GM19468 (cell line): ENCODE results near the gene RHO.

Experiments used
- ATAC-seq: cut with Tn5 transposase; IDR thresholded peaks from one replicate; pipeline ENCODE4 v1.9.1; 2021; ENCODE audit warnings: mild to moderate bottlenecking, moderate library complexity, moderate number of reproducible peaks; ENCODE audit not compliant: unreplicated experiment; ENCODE audit errors: extremely low read depth

RHO gene

GRCh38 chr3:129557548-129557894, 29.1 kb downstream of the RHO start:
- ATAC-seq = no peak

- no peak for ATAC-seq
These were observed 29.8 kb downstream of the RHO start for GRCh38 chr3:129558081-129558771.

- no peak for ATAC-seq
These were observed 30.5 kb downstream of the RHO start for GRCh38 chr3:129558772-129559564.

- no peak for ATAC-seq
These were observed 31.2 kb downstream of the RHO start for GRCh38 chr3:129559565-129560079.

- ATAC-seq = no peak
These were observed 31.9 kb downstream of the RHO start for GRCh38 chr3:129560269-129560787.

- no peak for ATAC-seq
These were observed 32.6 kb downstream of the RHO start for GRCh38 chr3:129560911-129561594.

- no peak for ATAC-seq
These were observed 33.3 kb downstream of the RHO start for GRCh38 chr3:129561619-129562248.

- no peak for ATAC-seq
These were observed 34.4 kb downstream of the RHO start for GRCh38 chr3:129562803-129563202.

GRCh38 chr3:129563332-129563731, 34.9 kb downstream of the RHO start:
- no peak for ATAC-seq

- ATAC-seq = no peak
These were observed 35.6 kb downstream of the RHO start for GRCh38 chr3:129563850-129564535.

- ATAC-seq = no peak
These were observed 36.7 kb downstream of the RHO start for GRCh38 chr3:129564981-129565644.

GRCh38 chr3:129565902-129566301, 37.5 kb downstream of the RHO start:
- no peak for ATAC-seq

GRCh38 chr3:129567176-129567705, 38.8 kb downstream of the RHO start:
- ATAC-seq = no peak

GRCh38 chr3:129567939-129568338, 39.5 kb downstream of the RHO start:
- no peak for ATAC-seq

GRCh38 chr3:129569856-129570255, 41.4 kb downstream of the RHO start:
- no peak for ATAC-seq

- ATAC-seq = no peak
These were observed 43.4 kb downstream of the RHO start for GRCh38 chr3:129571605-129572547.

GRCh38 chr3:129572603-129573002, 44.2 kb downstream of the RHO start:
- no peak for ATAC-seq

GRCh38 chr3:129573493-129573892, 45.1 kb downstream of the RHO start:
- no peak for ATAC-seq
